GM12801 (cell line): ENCODE results near the gene MRPS27.

Source experiments
- TF ChIP-seq, protein P1 (sequence below): IDR thresholded peaks from one replicate; pipeline ENCODE4 v1.5.1; 2011; ENCODE audit warnings: control low read depth; ENCODE audit not compliant: insufficient read length; ENCODE audit errors: extremely low read depth

MRPS27 gene

DNA sequence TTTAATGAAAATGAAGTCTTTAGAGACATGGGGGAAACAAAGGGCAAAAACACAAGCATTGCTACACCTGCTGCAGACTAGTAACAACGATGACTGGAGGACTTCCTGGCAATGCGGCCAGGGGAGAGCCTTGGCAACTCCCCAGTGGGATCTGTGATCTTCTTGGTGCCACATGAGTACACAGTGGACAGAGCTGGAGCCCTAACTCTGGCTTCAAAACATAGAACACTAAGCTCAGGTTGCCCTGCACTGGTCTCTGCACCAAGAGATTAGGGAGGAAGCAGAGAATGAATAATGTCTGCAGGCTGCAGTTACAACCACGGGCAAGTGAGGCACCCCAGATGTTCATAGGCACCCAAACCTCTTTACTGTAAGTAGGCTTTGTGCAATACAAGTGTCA lies 91.1 kb downstream of the MRPS27 start:
- TF ChIP-seq, protein P1, sequence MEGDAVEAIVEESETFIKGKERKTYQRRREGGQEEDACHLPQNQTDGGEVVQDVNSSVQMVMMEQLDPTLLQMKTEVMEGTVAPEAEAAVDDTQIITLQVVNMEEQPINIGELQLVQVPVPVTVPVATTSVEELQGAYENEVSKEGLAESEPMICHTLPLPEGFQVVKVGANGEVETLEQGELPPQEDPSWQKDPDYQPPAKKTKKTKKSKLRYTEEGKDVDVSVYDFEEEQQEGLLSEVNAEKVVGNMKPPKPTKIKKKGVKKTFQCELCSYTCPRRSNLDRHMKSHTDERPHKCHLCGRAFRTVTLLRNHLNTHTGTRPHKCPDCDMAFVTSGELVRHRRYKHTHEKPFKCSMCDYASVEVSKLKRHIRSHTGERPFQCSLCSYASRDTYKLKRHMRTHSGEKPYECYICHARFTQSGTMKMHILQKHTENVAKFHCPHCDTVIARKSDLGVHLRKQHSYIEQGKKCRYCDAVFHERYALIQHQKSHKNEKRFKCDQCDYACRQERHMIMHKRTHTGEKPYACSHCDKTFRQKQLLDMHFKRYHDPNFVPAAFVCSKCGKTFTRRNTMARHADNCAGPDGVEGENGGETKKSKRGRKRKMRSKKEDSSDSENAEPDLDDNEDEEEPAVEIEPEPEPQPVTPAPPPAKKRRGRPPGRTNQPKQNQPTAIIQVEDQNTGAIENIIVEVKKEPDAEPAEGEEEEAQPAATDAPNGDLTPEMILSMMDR = no peak

DNA sequence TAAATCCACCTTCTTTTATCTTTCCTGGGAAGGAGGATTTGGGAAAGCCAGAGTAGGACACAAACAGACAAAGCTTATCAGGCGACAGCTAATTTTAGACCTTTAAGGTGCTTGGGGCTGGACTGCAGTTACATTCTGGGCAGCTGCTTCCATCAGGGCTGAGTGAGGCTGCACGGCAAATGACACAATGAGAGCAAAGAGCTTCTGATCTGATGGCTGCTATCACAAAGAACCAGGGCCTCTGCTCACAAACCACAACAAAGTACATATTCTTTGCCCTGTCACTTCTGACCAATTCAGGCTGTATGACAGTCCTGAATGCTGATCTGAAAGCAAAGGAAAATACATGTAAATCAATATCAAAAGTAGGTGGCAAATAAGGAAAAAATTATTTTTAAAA lies 93.1 kb downstream of the MRPS27 start:
- TF ChIP-seq, protein P1 = no peak

DNA sequence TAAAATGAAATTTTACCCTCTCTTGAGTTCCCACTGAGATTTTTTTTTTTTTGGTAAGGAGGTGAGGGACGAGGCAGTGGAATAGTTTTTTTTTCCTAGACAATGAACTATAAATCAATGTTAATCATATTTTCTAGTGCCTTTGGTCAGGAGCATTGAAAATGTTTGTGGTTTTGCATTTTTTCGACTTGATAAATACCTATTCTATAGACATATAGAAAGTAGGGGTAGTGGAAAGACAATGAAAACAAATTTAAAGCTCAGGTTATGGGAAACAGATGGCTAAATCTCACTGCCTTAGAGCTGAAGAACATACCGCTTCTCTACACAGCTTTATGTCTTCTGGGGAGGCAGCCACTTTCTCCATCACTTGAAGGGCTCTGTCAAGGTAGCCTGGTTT lies 94.3 kb downstream of the MRPS27 start:
- TF ChIP-seq, protein P1 = no peak

DNA sequence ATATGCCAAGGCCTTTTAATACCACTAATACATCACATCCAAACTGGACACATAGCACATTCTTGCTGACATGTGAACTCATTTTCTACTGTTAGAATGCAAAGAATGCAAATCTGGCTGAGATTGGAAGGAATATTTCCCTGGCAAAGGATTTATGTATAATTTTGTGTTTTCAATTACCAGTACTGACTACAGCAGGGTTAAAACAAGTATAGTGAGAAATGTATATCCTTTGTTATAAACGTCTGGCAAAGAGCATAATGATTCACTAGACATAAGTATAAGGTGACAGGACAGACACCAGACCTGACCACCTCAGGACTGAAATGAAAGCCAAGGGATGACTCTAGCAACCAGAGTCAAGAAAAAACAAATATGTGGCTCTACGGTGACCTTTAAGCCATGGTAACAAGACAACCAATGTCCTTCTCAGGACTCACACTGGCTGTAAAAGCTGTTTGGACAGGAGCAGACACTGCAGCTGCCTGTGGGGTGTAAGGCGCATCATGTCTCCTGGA lies 95.0 kb downstream of the MRPS27 start:
- TF ChIP-seq, protein P1 = no peak

DNA sequence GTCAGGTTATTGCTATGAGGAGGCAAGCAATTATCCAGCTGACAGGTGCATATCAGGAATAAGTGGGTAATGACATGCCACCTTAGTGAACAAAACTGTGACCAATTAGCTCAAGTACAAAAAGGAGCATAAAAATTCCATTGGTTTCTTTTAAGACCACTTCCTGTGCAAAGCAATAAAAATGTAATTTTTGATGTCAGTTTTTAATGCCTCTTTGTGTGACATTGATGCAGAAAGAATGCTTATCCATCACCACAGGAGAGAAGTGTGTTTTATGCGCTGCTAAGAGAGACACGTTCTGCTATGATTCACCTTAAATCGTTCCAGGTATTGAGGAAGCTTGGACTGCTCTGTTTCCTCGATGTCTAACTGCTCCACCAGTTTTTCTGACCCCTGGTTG lies 96.7 kb downstream of the MRPS27 start:
- TF ChIP-seq, protein P1 = no peak

DNA sequence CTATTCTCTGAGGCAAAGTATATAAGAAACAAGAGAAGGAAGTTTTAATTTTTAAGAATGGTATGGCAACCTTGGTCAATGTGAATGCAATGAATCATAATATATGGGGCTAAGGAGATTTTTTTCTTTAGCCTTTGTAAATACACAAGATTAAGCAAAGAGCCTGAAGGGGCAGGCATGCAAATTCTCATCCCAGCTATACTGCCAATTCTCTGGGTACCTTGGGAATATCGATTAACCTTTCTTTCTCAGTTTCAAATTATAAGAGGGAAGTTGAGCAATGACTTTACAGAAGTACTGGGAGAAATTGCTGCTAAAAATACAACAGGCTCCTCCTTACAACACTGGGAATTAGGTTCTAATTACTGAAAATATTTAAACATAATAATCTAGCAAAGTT lies 97.5 kb downstream of the MRPS27 start:
- TF ChIP-seq, protein P1 = no peak

DNA sequence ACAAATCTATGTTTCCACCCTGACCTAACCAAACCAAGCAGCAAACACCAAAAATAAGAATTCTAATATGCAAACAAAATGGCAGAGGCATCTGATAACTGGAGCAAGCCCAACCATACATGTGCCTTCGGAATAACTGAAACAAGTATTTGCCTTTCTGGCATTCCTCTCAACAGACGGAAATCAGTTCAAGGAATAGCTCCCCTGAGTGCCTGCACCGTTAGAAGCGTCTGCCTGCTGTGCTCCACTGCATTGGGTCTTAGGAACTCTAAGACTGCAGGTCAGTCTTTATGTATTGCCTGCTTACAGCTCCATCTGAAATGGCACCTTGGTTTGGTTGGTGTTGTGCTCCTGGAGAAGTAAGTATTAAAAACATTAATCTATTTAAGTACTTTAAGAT lies 98.5 kb downstream of the MRPS27 start:
- TF ChIP-seq, protein P1 = no peak

DNA sequence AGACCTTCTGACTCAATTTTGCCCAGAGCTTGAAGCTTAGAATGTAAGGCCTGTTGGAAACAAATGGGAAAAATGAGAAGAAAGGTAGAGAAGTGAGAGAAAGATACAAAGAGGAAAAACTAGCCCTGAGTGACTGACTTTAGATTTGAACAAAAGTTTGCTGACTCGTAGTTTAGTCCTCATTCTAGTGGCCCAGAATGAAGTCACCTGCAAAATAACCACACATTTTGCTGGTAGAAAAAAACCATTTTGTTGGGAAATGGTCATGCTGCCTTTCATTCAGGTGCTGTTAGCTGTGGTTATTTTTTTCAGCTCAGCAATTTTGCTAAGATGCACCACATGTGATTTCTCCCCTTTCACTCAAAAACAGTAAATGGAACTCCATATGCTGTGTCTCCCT lies 98.9 kb downstream of the MRPS27 start:
- TF ChIP-seq, protein P1 = no peak
